Activated T-cell treated with anti-CD3 and anti-CD28 coated beads for 48 hours (primary cell): ENCODE results near the gene TUBA3E.
"Not testable (repeated sequence)": the region's sequence is repeated elsewhere in the genome, so short reads cannot be mapped to it uniquely, and the experiment has no call there.

Source experiments
- DNase-seq: peaks from one replicate; pipeline ENCODE4 v3.0.0-alpha.2; 2020; ENCODE audit warnings: low read depth

TUBA3E gene

DNA sequence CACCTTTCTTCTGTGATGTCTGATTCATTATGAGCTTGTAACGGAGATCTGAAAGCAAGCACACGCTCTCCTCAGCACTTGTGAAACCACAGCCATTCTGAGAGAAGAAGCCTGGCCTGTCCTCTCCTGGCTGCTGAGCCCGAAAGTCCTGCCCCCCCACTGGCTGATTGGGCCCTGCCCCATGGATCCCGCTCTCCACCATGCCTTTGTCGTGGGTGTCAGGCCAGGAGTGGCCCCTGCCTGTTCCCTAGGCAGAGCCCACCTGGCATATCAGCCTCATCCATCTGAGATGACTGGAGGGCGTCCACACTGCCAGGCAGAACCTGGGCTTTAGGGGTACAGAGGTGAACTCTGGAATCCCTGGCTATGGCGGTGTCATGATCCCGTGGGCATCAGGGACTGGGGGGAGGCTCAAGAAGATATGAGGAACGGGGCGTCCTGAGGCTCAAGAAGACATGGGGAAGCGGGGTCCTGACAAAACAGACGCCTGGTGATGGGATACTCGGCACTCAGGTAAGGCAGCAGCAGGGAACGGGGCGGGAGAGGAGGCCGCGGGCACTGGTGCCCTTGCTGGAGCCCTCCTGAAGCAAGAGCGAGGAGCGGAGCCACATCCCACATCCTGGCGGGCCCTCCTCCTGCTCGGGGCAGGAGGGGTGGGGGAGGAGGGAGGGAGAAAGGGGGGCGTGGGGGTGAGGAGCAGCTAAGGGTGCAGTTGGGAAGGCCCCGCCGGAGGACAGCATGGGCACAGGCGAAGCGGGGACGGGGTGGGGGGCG is 54.8 kb downstream of the TUBA3E start:
- not testable (repeated sequence) for DNase-seq

DNA sequence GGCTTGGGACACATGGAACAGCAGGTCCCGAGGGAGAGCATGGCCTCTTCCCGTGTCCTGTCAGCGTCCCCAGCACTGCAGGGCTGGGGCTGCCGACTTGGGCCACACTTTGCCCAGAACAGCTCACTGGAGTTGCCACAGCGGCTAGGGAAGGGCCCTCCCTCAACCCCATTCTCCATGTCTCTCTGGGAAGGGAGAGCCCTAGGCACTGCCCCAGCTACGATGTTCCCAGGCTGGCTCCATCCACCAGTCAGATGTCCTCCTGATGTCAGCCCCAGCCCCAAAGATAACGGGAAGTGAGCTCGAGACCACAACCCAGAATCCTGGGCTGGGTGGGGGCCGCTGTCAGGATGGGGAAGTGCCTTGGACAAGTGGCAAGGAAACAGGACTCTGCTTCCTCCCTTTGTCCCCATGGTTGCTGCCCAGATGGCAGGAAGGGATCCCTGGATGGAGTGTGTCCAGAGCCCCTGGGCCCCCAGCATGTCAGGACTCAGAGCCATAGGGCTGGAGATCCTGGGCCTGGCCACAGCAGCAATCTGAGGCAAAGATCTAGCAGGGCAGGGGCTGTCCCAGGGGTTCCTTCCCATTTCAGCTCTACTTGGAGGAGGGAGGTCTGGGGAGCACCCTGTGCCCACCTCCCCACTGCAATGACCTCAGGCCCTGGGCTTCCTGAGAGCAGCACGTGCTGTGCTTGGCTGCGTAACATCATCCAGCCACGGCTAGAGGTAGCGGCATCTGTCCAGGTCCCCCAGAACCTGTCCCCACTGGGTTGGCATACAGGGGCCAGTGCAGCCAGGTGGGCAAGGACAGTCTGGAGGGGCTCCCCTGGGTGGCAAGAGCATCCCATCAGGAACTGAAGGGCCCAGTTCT is 55.6 kb downstream of the TUBA3E start:
- not testable (repeated sequence) for DNase-seq
